SH-SY5Y (cell line): ENCODE measurements around the gene FBXO31.

Source experiments
- GATA2 ChIP-seq: IDR thresholded peaks from 2 replicates; pipeline ENCODE4 v1.6.1; 2011; ENCODE audit warnings: mild to moderate bottlenecking, low read depth, low read length
- GATA3 ChIP-seq: IDR thresholded peaks from 2 replicates; pipeline ENCODE4 v1.6.1; 2011; ENCODE audit warnings: low read depth, mild to moderate bottlenecking, low read length, moderate library complexity

- TF ChIP-seq GATA2 = no peak
- no peak for TF ChIP-seq GATA3
Observed at GRCh38 chr16:87422106-87422505, 38.5 kb upstream of the FBXO31 start.
